ENCODE data around the gene HECW1.

- TF ChIP-seq CTCF (IDR thresholded peaks at IDR 0.05) (no peak), POLR2AphosphoS5 (IDR thresholded peaks at IDR 0.05) (no peak)
These were observed 499.7 kb downstream of the HECW1 start for GRCh38 chr7:43612128-43612527.

All from upper lobe of left lung (tissue), 4 donors.